GM23338 (cell line): Measurements from ENCODE around the gene TPM2. TPM values are rescaled to one million over a fixed set of nuclear protein-coding genes. Genes with fewer than 3 reads are reported as not detected.

ENCODE experiments used
- ATAC-seq: fragments of 200-7000 bp; cut with Tn5 transposase; 3 replicates; pipeline ENCODE4 v1.9.1; 2020
- DNase-seq: peaks from one replicate; pipeline ENCODE4 v3.0.0-alpha.2; 2015; ENCODE audit warnings: low spot score
- H2AFZ ChIP-seq: fragments of 200-600 bp; sonication (generic); 2 replicates; pipeline ENCODE4 v1.8.0; 2016; ENCODE audit warnings: antibody characterized with exemption, mild to moderate bottlenecking, moderate library complexity
- H3F3A ChIP-seq: fragments of 200-600 bp; sonication (generic); replicated peaks from 2 replicates; pipeline ENCODE4 v1.8.0; 2017; ENCODE audit warnings: antibody characterized with exemption, mixed run types, low read depth
- H3K27ac ChIP-seq: fragments of 200-600 bp; sonication (generic); 2 replicates; pipeline ENCODE4 v1.6.1; 2016; ENCODE audit warnings: low read depth
- H3K27me3 ChIP-seq: fragments of 200-600 bp; sonication (generic); 2 replicates; pipeline ENCODE4 v1.8.0; 2016; ENCODE audit warnings: mild to moderate bottlenecking, mixed run types, moderate library complexity; ENCODE audit not compliant: insufficient read depth
- H3K36me3 ChIP-seq: fragments of 200-600 bp; sonication (generic); 2 replicates; pipeline ENCODE4 v1.8.0; 2016; ENCODE audit warnings: mild to moderate bottlenecking; ENCODE audit not compliant: insufficient read depth
- H3K4me1 ChIP-seq: fragments of 200-600 bp; sonication (generic); 2 replicates; pipeline ENCODE4 v1.8.0; 2016; ENCODE audit warnings: mild to moderate bottlenecking, moderate library complexity; ENCODE audit not compliant: insufficient read depth
- H3K4me2 ChIP-seq: fragments of 200-600 bp; sonication (generic); 2 replicates; pipeline ENCODE4 v1.7.1; 2017; ENCODE audit warnings: mixed run types
- H3K4me3 ChIP-seq: fragments of 200-600 bp; sonication (generic); 2 replicates; pipeline ENCODE4 v1.6.1; 2016; ENCODE audit warnings: mixed run types
- H3K79me2 ChIP-seq: fragments of 200-600 bp; sonication (generic); replicated peaks from 2 replicates; pipeline ENCODE4 v1.8.0; 2017; ENCODE audit warnings: mild to moderate bottlenecking; ENCODE audit not compliant: insufficient read depth
- H3K9me2 ChIP-seq: fragments of 200-600 bp; sonication (generic); 2 replicates; pipeline ENCODE4 v1.8.0; 2017; ENCODE audit not compliant: insufficient read depth
- H4K20me1 ChIP-seq: fragments of 200-600 bp; sonication (generic); replicated peaks from 2 replicates; pipeline ENCODE4 v1.8.0; 2017; ENCODE audit warnings: mild to moderate bottlenecking; ENCODE audit not compliant: insufficient read depth
- H3K27ac Mint-ChIP-seq: 2 replicates; pipeline ENCODE4 v1.8.0; 2020; ENCODE audit warnings: inconsistent platforms, mild to moderate bottlenecking, moderate library complexity, mixed read lengths
- H3K27me3 Mint-ChIP-seq: 3 replicates; pipeline ENCODE4 v1.8.0; 2022; ENCODE audit warnings: low read depth, mild to moderate bottlenecking, moderate library complexity, mixed read lengths, inconsistent platforms; ENCODE audit not compliant: insufficient read depth, poor library complexity
- H3K36me3 Mint-ChIP-seq: 3 replicates; pipeline ENCODE4 v1.8.0; 2021; ENCODE audit warnings: low read depth, mild to moderate bottlenecking, inconsistent platforms, moderate library complexity, mixed read lengths
- H3K4me1 Mint-ChIP-seq: 3 replicates; pipeline ENCODE4 v1.8.0; 2020; ENCODE audit warnings: mild to moderate bottlenecking, inconsistent platforms, mixed read lengths
- H3K4me3 Mint-ChIP-seq: 3 replicates; pipeline ENCODE4 v1.8.0; 2021; ENCODE audit warnings: moderate library complexity, mild to moderate bottlenecking, inconsistent platforms, mixed read lengths
- H3K9me3 Mint-ChIP-seq: 3 replicates; pipeline ENCODE4 v1.8.0; 2020; ENCODE audit warnings: moderate library complexity, mild to moderate bottlenecking, inconsistent platforms, mixed read lengths
- CREB1 ChIP-seq: fragments of 250-450 bp; sonication (Bioruptor Pico); IDR thresholded peaks from 2 replicates; pipeline ENCODE4 v1.5.0; 2020; ENCODE audit warnings: low read depth, mild to moderate bottlenecking, moderate library complexity
- EZH2 ChIP-seq: fragments of 200-600 bp; sonication (generic); IDR thresholded peaks from one replicate; pipeline ENCODE4 v1.8.0; 2017; ENCODE audit warnings: antibody characterized with exemption, mild to moderate bottlenecking, low read depth; ENCODE audit not compliant: unreplicated experiment
- EZH2phosphoT487 ChIP-seq: fragments of 200-600 bp; sonication (generic); IDR thresholded peaks from one replicate; pipeline ENCODE4 v1.8.1; 2018; ENCODE audit warnings: antibody characterized with exemption; ENCODE audit not compliant: unreplicated experiment
- JUNB ChIP-seq: IDR thresholded peaks from one replicate; pipeline ENCODE4 v1.6.1; 2016; ENCODE audit warnings: antibody characterized with exemption; ENCODE audit not compliant: unreplicated experiment
- NANOG ChIP-seq: IDR thresholded peaks from 2 replicates; pipeline ENCODE4 v1.6.1; 2016; ENCODE audit warnings: antibody characterized with exemption, borderline replicate concordance
- POLR2AphosphoS5 ChIP-seq: IDR thresholded peaks from 2 replicates; pipeline ENCODE4 v1.6.1; 2016; ENCODE audit warnings: antibody characterized with exemption, low read depth
- STAT1 ChIP-seq: IDR thresholded peaks from one replicate; pipeline ENCODE4 v1.6.1; 2016; ENCODE audit warnings: antibody characterized with exemption; ENCODE audit not compliant: unreplicated experiment
- ZNF114 ChIP-seq: fragments of 250-450 bp; sonication (Bioruptor Pico); IDR thresholded peaks from 2 replicates; pipeline ENCODE4 v1.5.0; 2020; ENCODE audit warnings: mild to moderate bottlenecking, moderate library complexity
- ZNF331 ChIP-seq: fragments of 250-450 bp; sonication (Bioruptor Pico); IDR thresholded peaks from 2 replicates; pipeline ENCODE4 v1.5.0; 2020; ENCODE audit warnings: low read depth, mild to moderate bottlenecking, moderate library complexity
- polyA plus RNA-seq: library from polyadenylated mRNA; unstranded; fragments of >200 nt; fragmentation: Nextera tagmentation; extraction: Ambion mirVana; gene quantifications from 2 replicates; pipeline ENCODE4 v1.2.1, GENCODE V29; 2016
- total RNA-seq: library from RNA; depleted of rRNA; stranded (reverse); fragments of >200 nt; shearing (Covaris generic); gene quantifications from 2 replicates; pipeline ENCODE4 v1.2.3, GENCODE V29; 2014
- TF ChIP-seq, protein P1 (sequence below): IDR thresholded peaks from one replicate; pipeline ENCODE4 v1.6.1; 2018; ENCODE audit warnings: antibody characterized with exemption; ENCODE audit not compliant: unreplicated experiment
- TF ChIP-seq, protein P2 (sequence below): IDR thresholded peaks from 2 replicates; pipeline ENCODE4 v1.6.1; 2016; ENCODE audit warnings: antibody characterized with exemption
- TF ChIP-seq, protein P3 (sequence below), 2 experiments: fragments of 200-600 bp in 1 of 2; sonication (generic) in 1 of 2; conservative IDR thresholded peaks; 2 replicates each; pipeline versions ENCODE4 v1.5.1 to v1.6.1; 2016 to 2017; ENCODE audit warnings: antibody characterized with exemption in 2 of 2, low read depth in 2 of 2, mild to moderate bottlenecking in 2 of 2, moderate library complexity in 1 of 2

The TPM2 gene
- total and polyA plus RNA-seq, 2 experiments from 2014 or later = 116 to 488 TPM

- Histone ChIP-seq H3K9me2 (no peaks in the 10 kb centered on the region), H3K4me1 (no peaks in the 10 kb centered on the region), H3K27me3 (no peaks in the 10 kb centered on the region), H3K4me2 (no peak overlapping the region), H3K36me3 (peaks cover 35% of the 10 kb centered on the region), H3K4me3 (no peak overlapping the region), H3K27ac (no peak overlapping the region), H4K20me1 (no peaks in the 10 kb centered on the region), H3K79me2 (no peaks in the 10 kb centered on the region), H3F3A (no peaks in the 10 kb centered on the region), H2AFZ (no peak overlapping the region)
- DNase-seq (no peak), ATAC-seq (no peak)
- Mint-ChIP-seq H3K4me1 (no peaks in the 10 kb centered on the region), H3K9me3 (no peaks in the 10 kb centered on the region), H3K36me3 (peaks cover 44% of the 10 kb centered on the region), H3K27ac (no peak overlapping the region), H3K27me3 (peaks cover 6% of the 10 kb centered on the region), H3K4me3 (no peak overlapping the region)
- TF ChIP-seq, protein P1, sequence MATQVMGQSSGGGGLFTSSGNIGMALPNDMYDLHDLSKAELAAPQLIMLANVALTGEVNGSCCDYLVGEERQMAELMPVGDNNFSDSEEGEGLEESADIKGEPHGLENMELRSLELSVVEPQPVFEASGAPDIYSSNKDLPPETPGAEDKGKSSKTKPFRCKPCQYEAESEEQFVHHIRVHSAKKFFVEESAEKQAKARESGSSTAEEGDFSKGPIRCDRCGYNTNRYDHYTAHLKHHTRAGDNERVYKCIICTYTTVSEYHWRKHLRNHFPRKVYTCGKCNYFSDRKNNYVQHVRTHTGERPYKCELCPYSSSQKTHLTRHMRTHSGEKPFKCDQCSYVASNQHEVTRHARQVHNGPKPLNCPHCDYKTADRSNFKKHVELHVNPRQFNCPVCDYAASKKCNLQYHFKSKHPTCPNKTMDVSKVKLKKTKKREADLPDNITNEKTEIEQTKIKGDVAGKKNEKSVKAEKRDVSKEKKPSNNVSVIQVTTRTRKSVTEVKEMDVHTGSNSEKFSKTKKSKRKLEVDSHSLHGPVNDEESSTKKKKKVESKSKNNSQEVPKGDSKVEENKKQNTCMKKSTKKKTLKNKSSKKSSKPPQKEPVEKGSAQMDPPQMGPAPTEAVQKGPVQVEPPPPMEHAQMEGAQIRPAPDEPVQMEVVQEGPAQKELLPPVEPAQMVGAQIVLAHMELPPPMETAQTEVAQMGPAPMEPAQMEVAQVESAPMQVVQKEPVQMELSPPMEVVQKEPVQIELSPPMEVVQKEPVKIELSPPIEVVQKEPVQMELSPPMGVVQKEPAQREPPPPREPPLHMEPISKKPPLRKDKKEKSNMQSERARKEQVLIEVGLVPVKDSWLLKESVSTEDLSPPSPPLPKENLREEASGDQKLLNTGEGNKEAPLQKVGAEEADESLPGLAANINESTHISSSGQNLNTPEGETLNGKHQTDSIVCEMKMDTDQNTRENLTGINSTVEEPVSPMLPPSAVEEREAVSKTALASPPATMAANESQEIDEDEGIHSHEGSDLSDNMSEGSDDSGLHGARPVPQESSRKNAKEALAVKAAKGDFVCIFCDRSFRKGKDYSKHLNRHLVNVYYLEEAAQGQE = no peak
- no peak for TF ChIP-seq STAT1
- no peak for TF ChIP-seq EZH2phosphoT487
- TF ChIP-seq ZNF114 = no peak
- no peak for TF ChIP-seq JUNB
- TF ChIP-seq, protein P2, sequence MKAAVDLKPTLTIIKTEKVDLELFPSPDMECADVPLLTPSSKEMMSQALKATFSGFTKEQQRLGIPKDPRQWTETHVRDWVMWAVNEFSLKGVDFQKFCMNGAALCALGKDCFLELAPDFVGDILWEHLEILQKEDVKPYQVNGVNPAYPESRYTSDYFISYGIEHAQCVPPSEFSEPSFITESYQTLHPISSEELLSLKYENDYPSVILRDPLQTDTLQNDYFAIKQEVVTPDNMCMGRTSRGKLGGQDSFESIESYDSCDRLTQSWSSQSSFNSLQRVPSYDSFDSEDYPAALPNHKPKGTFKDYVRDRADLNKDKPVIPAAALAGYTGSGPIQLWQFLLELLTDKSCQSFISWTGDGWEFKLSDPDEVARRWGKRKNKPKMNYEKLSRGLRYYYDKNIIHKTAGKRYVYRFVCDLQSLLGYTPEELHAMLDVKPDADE = no peak
Observed at GRCh38 chr9:35705372-35705771, 15.6 kb upstream of the TPM2 start.

DNA sequence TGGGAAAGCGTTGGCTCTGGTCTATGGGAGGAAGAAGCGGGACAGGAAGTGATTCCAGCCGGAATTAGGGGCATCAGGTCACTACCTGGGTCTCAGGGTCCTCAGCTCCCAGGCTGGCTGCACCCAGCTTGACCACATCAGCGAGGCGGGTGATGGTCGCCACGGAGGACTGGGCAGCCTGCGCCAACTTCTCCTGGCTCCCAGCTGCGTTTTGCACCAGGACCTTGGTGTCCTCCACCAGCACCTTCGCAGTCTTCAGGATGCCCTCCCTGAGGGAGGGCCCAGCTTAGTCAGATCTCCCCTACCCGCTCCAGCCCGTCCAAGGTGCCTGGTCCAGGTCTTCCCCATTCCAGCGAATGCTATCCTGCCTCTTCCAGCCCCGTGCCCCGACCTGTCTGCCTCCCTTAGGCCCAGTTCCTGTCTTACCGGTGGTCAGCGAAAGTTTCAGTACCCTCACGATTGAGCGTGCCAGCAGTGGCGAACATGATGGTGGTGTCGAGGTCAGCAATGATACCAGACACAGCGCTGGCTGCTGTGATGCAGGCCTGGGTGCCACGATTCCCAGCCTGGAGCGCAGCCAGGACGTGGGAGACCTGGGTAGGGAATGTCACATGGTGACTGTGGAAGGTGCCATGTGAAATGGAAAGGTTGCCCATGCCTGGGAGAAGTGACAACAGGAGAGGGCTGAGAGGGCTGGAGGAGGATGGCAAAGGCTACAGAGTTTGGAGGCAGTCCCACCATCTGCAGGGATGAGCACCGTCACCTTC is 14.4 kb upstream of the TPM2 start:
- Histone ChIP-seq H3K27ac (no peak overlapping the region), H3K4me1 (no peaks in the 10 kb centered on the region), H3F3A (no peaks in the 10 kb centered on the region), H3K79me2 (no peaks in the 10 kb centered on the region), H3K36me3 (peaks cover 36% of the 10 kb centered on the region), H4K20me1 (no peaks in the 10 kb centered on the region), H3K27me3 (no peaks in the 10 kb centered on the region), H2AFZ (no peak overlapping the region), H3K4me3 (no peak overlapping the region), H3K4me2 (no peak overlapping the region), H3K9me2 (no peaks in the 10 kb centered on the region)
- DNase-seq (no peak), ATAC-seq (no peak)
- Mint-ChIP-seq H3K4me3 (no peak overlapping the region), H3K9me3 (no peaks in the 10 kb centered on the region), H3K4me1 (no peaks in the 10 kb centered on the region), H3K36me3 (peaks cover 37% of the 10 kb centered on the region), H3K27me3 (peaks cover 6% of the 10 kb centered on the region), H3K27ac (no peak overlapping the region)
- no peak for TF ChIP-seq STAT1
- no peak for TF ChIP-seq EZH2phosphoT487
- TF ChIP-seq, protein P2 = no peak
- TF ChIP-seq EZH2 = no peak
- no peak for TF ChIP-seq ZNF114
- no peak for TF ChIP-seq POLR2AphosphoS5
- no peak for TF ChIP-seq JUNB
- no peak for TF ChIP-seq ZNF331 (CRISPR knock-in tag)
- no peak for TF ChIP-seq CREB1 (CRISPR knock-in tag)
- TF ChIP-seq, protein P3, sequence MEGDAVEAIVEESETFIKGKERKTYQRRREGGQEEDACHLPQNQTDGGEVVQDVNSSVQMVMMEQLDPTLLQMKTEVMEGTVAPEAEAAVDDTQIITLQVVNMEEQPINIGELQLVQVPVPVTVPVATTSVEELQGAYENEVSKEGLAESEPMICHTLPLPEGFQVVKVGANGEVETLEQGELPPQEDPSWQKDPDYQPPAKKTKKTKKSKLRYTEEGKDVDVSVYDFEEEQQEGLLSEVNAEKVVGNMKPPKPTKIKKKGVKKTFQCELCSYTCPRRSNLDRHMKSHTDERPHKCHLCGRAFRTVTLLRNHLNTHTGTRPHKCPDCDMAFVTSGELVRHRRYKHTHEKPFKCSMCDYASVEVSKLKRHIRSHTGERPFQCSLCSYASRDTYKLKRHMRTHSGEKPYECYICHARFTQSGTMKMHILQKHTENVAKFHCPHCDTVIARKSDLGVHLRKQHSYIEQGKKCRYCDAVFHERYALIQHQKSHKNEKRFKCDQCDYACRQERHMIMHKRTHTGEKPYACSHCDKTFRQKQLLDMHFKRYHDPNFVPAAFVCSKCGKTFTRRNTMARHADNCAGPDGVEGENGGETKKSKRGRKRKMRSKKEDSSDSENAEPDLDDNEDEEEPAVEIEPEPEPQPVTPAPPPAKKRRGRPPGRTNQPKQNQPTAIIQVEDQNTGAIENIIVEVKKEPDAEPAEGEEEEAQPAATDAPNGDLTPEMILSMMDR (conservative IDR thresholded peaks at IDR 0.05; ENCODE audit: low read depth in 2 of 2) = no peak
- TF ChIP-seq NANOG = no peak
- TF ChIP-seq, protein P1 = no peak
